GM19463 (cell line): ENCODE results near the gene ZCCHC2.

Source experiments
- ATAC-seq: cut with Tn5 transposase; IDR thresholded peaks from one replicate; pipeline ENCODE4 v1.9.1; 2021; ENCODE audit warnings: mild to moderate bottlenecking, moderate library complexity; ENCODE audit not compliant: unreplicated experiment

The ZCCHC2 gene

DNA sequence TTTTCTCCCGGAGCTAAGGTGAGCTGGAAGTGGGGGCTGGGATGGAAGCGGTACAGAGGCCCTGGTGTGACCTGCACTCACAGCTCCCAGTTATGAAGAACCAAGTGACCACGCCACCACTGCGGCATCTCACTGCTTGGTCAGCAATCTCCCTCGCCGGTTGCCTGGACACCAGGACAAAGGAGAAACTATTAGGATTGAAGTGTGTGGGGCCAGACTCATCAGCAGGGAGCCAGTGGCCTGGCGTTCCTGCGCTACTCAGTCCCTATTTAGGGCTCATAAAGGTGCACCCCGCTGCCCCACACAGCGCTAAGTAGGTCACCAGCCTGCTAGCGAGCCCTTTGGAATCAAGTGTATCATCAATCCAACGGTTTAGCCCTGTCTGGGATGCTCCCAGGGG is 82.9 kb downstream of the ZCCHC2 start:
- no peak for ATAC-seq

DNA sequence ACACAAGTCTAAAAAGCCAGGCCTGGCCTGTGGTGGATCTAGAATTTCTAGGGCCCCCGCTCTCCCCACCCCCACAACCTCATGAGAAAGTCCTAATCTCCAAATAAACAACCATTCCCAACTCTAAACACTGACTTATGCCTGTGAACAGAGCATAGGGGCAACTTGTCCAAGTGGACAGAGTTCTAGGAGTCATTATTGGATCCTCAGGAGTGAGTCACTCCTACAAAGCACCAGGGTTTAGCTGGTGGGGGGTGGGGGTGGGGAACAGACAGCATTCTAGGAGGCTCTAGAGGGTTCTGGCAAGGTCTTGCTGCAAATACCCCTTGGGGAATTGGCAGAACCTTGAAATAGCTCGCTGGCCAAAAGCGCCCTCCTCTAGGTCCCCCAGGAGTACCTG is 83.3 kb downstream of the ZCCHC2 start:
- ATAC-seq = no peak

DNA sequence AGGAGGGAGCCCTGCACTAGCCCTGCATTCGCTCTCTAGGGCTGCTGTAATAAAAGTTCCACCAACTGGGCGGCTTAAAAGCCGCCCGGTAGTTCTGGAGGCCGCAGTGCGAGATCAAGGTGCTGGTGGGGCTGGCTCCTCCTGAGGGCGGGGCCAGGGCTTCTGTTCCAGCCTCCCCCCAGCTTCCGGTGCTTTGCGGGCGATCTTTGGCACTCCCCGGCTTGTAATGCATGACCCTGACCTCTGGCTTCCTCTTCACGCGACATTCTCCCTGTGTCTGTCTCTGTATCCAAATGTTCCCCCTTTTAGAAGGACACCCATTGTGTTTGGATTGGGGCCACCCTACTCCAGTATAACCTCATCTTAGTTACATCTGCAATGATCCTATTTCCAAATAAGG is 84.5 kb downstream of the ZCCHC2 start:
- ATAC-seq = no peak

DNA sequence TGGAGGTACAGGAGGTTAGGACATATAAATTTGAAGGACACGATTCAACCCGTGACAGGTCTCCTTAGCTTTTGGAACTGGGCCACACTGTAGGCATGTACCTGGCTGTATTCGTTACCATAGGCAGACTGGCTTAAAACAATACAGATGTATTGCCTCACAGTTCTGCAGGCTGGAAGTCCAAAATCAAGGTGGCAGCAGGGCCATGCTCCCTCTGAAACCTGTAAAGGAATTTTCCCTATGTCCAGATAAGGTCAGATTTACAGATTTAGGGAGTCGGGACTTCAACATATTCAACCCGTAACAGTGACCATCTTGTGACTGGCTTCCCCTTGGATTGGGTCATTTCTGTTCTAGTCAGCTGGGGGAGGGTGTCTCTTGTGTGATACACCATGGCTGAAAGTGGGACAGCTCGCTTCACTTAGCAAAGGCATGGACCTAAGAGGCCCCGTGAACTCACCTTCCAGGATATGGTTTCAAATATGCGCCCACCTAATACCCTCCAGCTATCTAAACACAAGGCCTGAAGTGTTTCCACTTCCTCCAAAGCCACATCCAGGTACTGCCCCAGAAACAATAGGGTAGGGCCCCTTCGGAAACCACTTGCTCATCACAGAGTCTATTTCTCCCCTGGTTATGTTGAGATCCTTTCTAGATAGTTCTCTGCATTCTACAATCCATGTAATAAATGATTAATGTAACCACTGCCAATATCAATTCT is 85.0 kb downstream of the ZCCHC2 start:
- ATAC-seq = no peak

- no peak for ATAC-seq
Measured at GRCh38 chr18:62609764-62610163, 86.9 kb downstream of the ZCCHC2 start.

GRCh38 chr18:62610351-62610700 is 87.5 kb downstream of the ZCCHC2 start:
- ATAC-seq = no peak

GRCh38 chr18:62610701-62611411 is 88.0 kb downstream of the ZCCHC2 start:
- ATAC-seq = no peak

- ATAC-seq = no peak
Measured at GRCh38 chr18:62611453-62612288, 88.8 kb downstream of the ZCCHC2 start.

DNA sequence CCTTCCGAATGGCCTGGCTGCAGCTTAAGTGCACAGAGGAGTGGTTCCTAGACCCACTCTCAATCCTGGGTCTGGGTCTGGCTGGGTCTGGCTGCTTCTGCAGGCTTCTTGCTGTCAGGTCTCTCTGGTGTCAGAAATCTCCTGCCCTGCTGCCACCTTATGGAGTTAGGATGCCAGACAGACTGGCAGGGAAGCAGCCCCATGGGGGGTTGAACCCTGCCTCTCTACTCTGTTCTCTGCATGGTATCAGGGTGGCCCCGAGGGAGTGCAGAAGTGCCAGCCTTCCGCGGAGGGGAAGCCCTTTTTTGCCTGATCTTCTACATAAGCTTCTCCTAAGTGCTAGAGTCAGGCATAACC is 89.4 kb downstream of the ZCCHC2 start:
- no peak for ATAC-seq

GRCh38 chr18:62612776-62613175 is 90.0 kb downstream of the ZCCHC2 start:
- ATAC-seq = no peak

- ATAC-seq = no peak
Measured at GRCh38 chr18:62614494-62614893, 91.7 kb downstream of the ZCCHC2 start.

GRCh38 chr18:62616331-62616805 is 93.5 kb downstream of the ZCCHC2 start:
- no peak for ATAC-seq

GRCh38 chr18:62617793-62618591 is 95.2 kb downstream of the ZCCHC2 start:
- no peak for ATAC-seq

DNA sequence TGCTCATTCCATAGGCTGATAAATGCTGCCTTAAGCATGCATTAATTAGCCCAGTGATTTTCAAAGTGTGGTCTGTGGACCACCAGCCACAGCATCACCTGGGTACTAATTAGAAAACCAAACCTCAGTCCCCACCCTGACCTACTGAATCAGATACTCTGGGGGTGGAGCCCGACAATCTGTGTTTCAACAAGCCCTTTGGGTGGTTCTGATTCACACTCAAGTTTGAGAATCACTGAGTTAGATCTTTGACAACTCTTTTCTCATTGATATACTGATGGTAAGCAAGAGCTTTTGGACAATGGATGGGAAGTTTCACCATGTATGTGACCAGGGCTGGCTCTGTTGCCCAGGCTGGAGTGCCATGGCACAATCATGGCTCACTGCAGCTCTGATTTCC is 95.9 kb downstream of the ZCCHC2 start:
- ATAC-seq = no peak

DNA sequence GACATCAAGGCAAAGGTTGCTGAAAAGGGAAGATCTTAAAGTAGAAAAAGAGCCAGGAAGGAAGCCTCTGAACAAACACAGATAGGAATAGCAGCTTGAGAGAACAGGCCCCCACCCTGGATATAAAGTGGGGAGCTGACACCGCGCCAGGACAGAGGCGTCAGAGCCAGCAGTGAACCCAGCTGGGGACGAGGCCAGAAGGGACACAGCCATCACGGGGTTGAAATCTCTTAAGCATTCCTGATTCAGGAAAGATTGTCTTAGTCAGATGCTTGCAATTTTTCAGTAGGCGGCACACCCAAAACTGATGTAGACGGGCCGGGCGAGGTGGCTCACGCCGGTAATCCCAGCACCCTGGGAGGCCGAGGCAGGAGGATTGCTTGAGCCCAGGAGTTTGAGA is 98.7 kb downstream of the ZCCHC2 start:
- no peak for ATAC-seq

DNA sequence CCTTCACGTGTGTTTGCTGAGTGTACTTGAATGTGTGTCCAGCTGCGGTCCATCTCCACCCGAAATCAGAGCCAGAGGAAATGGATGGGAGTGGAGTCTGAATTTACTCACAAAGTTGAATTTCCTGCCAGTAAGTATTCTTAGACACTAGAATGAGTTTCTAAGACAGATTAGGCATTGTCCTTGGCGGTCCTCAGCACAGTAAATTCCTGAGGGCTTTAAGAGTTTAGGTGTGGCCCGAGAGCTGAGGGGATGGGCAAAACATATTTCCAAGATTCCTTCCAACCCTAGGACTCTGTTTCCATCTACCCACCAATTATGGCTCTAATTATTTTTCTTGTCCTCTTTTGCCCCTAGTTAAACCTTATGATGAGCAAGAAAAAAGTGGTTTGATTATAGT is 102.2 kb downstream of the ZCCHC2 start:
- ATAC-seq = no peak
